Osteoblast (primary cell): ENCODE measurements around the gene MARCHF3. TPM values are rescaled to one million over a fixed set of nuclear protein-coding genes. Genes with fewer than 3 reads are reported as not detected.

Source experiments
- DNase-seq: peaks from one replicate; pipeline ENCODE4 v3.0.0; 2011; ENCODE audit warnings: low spot score, mixed read lengths; ENCODE audit not compliant: insufficient read length; ENCODE audit errors: missing footprints
- H2AFZ ChIP-seq: 2 replicates; pipeline ENCODE4 v1.6.0; 2011; ENCODE audit warnings: mild to moderate bottlenecking, low read length
- H3K27ac ChIP-seq: 2 replicates; pipeline ENCODE4 v1.5.1; 2011; ENCODE audit warnings: mild to moderate bottlenecking, low read depth, low read length, moderate library complexity
- H3K27me3 ChIP-seq: 2 replicates; pipeline ENCODE4 v1.6.0; 2012; ENCODE audit warnings: mild to moderate bottlenecking, control low read depth, inconsistent platforms, low read length, moderate library complexity; ENCODE audit not compliant: insufficient read depth
- H3K36me3 ChIP-seq: 2 replicates; pipeline ENCODE4 v1.5.1; 2011; ENCODE audit warnings: mild to moderate bottlenecking, low read length, control low read depth, moderate library complexity; ENCODE audit not compliant: insufficient read depth
- H3K4me1 ChIP-seq: 2 replicates; pipeline ENCODE4 v1.5.1; 2011; ENCODE audit warnings: mild to moderate bottlenecking, low read length, control low read depth, moderate library complexity; ENCODE audit not compliant: insufficient read depth
- H3K4me2 ChIP-seq: 2 replicates; pipeline ENCODE4 v1.6.0; 2011; ENCODE audit warnings: mild to moderate bottlenecking, low read length; ENCODE audit not compliant: insufficient read depth
- H3K4me3 ChIP-seq: fragments of 200-600 bp; sonication (generic); 3 replicates; pipeline ENCODE4 v1.5.1; 2012; ENCODE audit warnings: mild to moderate bottlenecking, low read length, inconsistent platforms; ENCODE audit not compliant: insufficient read depth
- H3K79me2 ChIP-seq: 2 replicates; pipeline ENCODE4 v1.6.0; 2012; ENCODE audit warnings: mild to moderate bottlenecking, low read length, control low read depth, inconsistent platforms; ENCODE audit not compliant: insufficient read depth
- H3K9me3 ChIP-seq: 2 replicates; pipeline ENCODE4 v1.5.1; 2011; ENCODE audit warnings: low read depth, low read length, control low read depth
- H4K20me1 ChIP-seq: 2 replicates; pipeline ENCODE4 v1.6.0; 2012; ENCODE audit warnings: mild to moderate bottlenecking, low read length, control low read depth; ENCODE audit not compliant: insufficient read depth
- total RNA-seq: library from RNA; depleted of rRNA; stranded (reverse); fragments of >200 nt; gene quantifications from 2 replicates; pipeline ENCODE4 v1.2.3, GENCODE V29; 2012
- TF ChIP-seq, protein P1 (sequence below): IDR thresholded peaks from 2 replicates; pipeline ENCODE4 v1.5.1; 2011; ENCODE audit warnings: mild to moderate bottlenecking, low read depth, low read length, moderate library complexity; ENCODE audit errors: extremely low read depth

MARCHF3 gene
- total RNA-seq, 1 donor, result 2.2 TPM

DNA sequence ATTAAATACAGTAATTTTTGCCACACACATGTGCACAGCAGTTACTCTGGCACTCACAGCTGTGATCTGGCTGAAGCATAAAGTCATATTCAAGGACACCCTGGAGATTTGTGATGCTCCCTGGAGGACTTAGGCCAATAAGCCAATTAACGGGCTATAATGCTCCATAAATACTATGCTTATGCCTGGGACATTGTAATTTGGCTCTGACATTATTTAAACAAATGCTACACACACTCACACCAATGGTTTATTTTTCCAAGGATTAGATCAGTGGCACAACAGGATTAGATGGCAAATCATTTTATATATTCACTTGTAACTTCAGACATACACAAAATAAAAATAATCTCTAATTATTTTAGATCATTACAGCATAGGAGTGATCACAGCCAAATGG, 142.2 kb downstream of the MARCHF3 start:
- Histone ChIP-seq H2AFZ (no peak overlapping the region), H4K20me1 (peaks cover 3% of the 10 kb centered on the region), H3K4me3 (no peak overlapping the region), H3K4me2 (no peak overlapping the region), H3K9me3 (no peaks in the 10 kb centered on the region), H3K4me1 (peaks cover 18% of the 10 kb centered on the region), H3K27ac (no peak overlapping the region), H3K79me2 (no peaks in the 10 kb centered on the region), H3K27me3 (no peaks in the 10 kb centered on the region), H3K36me3 (no peaks in the 10 kb centered on the region)
- DNase-seq, result no peak
- TF ChIP-seq, protein P1, sequence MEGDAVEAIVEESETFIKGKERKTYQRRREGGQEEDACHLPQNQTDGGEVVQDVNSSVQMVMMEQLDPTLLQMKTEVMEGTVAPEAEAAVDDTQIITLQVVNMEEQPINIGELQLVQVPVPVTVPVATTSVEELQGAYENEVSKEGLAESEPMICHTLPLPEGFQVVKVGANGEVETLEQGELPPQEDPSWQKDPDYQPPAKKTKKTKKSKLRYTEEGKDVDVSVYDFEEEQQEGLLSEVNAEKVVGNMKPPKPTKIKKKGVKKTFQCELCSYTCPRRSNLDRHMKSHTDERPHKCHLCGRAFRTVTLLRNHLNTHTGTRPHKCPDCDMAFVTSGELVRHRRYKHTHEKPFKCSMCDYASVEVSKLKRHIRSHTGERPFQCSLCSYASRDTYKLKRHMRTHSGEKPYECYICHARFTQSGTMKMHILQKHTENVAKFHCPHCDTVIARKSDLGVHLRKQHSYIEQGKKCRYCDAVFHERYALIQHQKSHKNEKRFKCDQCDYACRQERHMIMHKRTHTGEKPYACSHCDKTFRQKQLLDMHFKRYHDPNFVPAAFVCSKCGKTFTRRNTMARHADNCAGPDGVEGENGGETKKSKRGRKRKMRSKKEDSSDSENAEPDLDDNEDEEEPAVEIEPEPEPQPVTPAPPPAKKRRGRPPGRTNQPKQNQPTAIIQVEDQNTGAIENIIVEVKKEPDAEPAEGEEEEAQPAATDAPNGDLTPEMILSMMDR, result no peak

DNA sequence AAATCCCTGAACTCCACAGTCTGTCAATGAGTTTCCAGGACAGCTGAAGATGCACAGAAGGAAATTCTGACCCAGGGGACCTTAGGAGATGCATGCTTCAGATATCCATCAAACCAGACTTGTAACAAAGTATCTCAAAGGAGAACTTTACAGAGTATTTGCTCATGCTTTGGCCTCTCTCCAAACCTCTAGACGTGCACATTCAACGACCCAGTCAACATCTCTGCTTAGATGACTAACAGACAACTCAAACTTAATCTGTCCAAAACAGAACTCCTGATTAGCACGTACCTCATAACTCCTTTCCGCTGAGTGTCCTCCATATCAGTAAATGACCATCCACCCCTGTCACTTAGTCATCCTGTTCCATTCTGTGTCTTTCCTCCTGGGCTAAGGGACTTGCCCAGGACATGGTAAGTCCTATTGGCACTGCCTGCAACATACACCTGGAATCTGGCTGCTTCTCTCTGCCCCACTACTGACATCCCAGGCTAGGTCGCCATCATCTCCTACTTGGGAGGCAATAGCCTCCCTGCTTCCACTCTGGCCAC, 146.0 kb downstream of the MARCHF3 start:
- Histone ChIP-seq H3K27me3 (no peaks in the 10 kb centered on the region), H3K27ac (peak overlapping the region; percentile 36), H3K4me1 (peaks cover 18% of the 10 kb centered on the region), H4K20me1 (peaks cover 3% of the 10 kb centered on the region), H3K9me3 (no peaks in the 10 kb centered on the region), H2AFZ (no peak overlapping the region), H3K36me3 (no peaks in the 10 kb centered on the region), H3K79me2 (no peaks in the 10 kb centered on the region), H3K4me2 (peak overlapping the region; percentile 51), H3K4me3 (no peak overlapping the region)
- TF ChIP-seq, protein P1, result no peak
- peak; percentile 88 for DNase-seq

DNA sequence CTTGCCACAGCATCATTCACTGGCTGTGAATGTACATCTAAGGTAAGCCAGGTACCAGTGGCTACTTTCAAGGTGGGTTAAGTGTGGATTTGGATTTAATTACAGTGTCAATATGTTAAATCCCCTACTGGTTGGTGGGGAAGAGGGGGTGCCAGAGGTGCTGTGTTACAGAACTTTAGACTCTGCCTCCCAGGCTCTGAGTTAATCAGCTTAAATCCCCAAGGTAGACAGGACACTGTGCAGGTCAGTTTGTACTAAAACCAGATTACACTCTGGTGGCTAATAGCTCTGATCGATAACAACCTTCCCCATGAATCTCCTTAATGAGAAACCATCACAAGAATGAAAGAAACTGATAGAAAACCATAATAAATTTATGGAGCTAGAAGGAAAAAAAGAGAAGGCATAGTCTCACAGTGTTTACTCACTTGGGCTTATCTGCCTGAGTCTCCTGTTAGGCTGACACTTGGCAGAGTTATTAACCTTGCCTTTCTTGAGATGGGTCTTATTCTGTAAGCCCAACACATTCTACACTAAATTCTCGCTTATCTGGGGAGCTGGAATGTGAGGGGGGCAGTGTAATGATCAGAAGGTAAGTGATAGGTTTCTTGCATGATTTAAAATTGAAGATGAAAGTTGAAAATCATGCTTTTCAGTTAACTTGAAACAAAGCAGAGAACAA, 146.7 kb downstream of the MARCHF3 start:
- TF ChIP-seq, protein P1, result no peak
- Histone ChIP-seq H3K27ac (peak overlapping the region; percentile 36), H3K79me2 (no peaks in the 10 kb centered on the region), H2AFZ (no peak overlapping the region), H3K4me1 (peaks cover 18% of the 10 kb centered on the region), H3K4me3 (no peak overlapping the region), H4K20me1 (peaks cover 3% of the 10 kb centered on the region), H3K36me3 (no peaks in the 10 kb centered on the region), H3K9me3 (no peaks in the 10 kb centered on the region), H3K4me2 (peak overlapping the region; percentile 51), H3K27me3 (no peaks in the 10 kb centered on the region)
- no peak for DNase-seq

DNA sequence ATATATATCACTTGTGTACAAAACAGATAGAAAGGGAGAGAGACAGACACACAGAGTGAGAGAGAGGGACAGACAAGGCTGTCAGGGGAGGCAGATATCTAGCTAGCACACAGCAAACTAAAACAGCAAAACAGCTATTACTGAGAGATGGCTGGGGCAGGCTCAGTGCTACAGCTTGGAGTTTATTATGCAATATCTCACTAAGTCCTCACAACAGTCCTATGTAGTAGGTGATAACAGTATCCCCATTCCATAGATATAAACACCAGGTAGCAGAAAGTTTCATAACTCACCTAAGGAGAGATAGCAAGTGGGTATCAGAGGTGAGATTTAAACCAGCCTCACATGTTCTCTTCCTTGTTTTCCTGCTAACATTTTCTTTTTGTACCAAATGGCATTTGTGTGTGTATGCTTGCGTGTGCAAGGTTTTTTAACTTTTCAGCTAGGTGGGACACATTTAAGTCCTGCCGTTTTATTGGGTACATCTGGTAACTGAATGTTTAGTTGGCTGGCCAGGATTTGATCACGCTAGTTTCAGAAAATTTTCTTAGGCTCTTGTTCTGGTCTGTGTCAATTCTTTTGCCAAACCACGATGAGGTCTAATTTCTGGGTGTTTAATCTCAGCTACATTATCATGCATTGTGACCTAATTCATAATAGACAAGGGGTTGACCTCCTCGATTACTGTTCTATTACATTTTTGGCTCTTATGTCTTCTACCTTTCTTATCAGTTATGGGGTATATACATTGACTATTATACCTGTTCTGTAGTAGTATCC, 148.3 kb downstream of the MARCHF3 start:
- TF ChIP-seq, protein P1, result no peak
- DNase-seq, result no peak
- Histone ChIP-seq H4K20me1 (peaks cover 3% of the 10 kb centered on the region), H3K4me1 (peaks cover 18% of the 10 kb centered on the region), H3K4me3 (no peak overlapping the region), H2AFZ (no peak overlapping the region), H3K9me3 (no peaks in the 10 kb centered on the region), H3K27me3 (no peaks in the 10 kb centered on the region), H3K27ac (no peak overlapping the region), H3K36me3 (no peaks in the 10 kb centered on the region), H3K79me2 (no peaks in the 10 kb centered on the region), H3K4me2 (no peak overlapping the region)
